Sigmoid colon (tissue), 4 donors: ENCODE results near the gene ULK3.

Experiments
- CTCF ChIP-seq, 4 experiments: fragments of 450-650 bp in 3 of 4; fragments of 200-600 bp in 1 of 4; IDR thresholded peaks; one replicate each; pipeline ENCODE4 v1.5.1; 2016 to 2019; ENCODE audit warnings: antibody characterized with exemption in 4 of 4, mild to moderate bottlenecking in 3 of 4, moderate library complexity in 2 of 4
- EP300 ChIP-seq, 4 donors: sonication (generic); formaldehyde crosslinking; IDR thresholded peaks; one replicate each; pipeline ENCODE4 v1.6.1; 2017; ENCODE audit warnings: antibody characterized with exemption in 4 of 4
- POLR2A ChIP-seq, 2 donors: fragments of 450-650 bp; IDR thresholded peaks; one replicate each; pipeline ENCODE4 v1.6.1; 2016; ENCODE audit warnings: antibody characterized with exemption in 2 of 2, mild to moderate bottlenecking in 2 of 2, moderate library complexity in 2 of 2
- POLR2AphosphoS5 ChIP-seq, 4 donors: sonication (generic); formaldehyde crosslinking; IDR thresholded peaks; one replicate each; pipeline ENCODE4 v1.6.1; 2017; ENCODE audit warnings: antibody characterized with exemption in 4 of 4

- TF ChIP-seq POLR2AphosphoS5 (IDR thresholded peaks at IDR 0.05): no peak
- TF ChIP-seq CTCF (IDR thresholded peaks at IDR 0.05): no peak
- TF ChIP-seq POLR2A (IDR thresholded peaks at IDR 0.05): no peak
- no peak for TF ChIP-seq EP300 (IDR thresholded peaks at IDR 0.05)
Observed at GRCh38 chr15:74892313-74892712, 49.4 kb upstream of the ULK3 start.
